HG02610 (cell line): Measurements from ENCODE around the gene PTPRD.

Source experiments
- ATAC-seq: cut with Tn5 transposase; IDR thresholded peaks from one replicate; pipeline ENCODE4 v1.9.1; 2021; ENCODE audit warnings: mild to moderate bottlenecking, moderate library complexity; ENCODE audit not compliant: unreplicated experiment

The PTPRD gene

GRCh38 chr9:8332331-8332650, 2280.5 kb downstream of the PTPRD start:
- no peak for ATAC-seq

- ATAC-seq = no peak
Observed at GRCh38 chr9:8331507-8332330, 2281.1 kb downstream of the PTPRD start.

GRCh38 chr9:8329561-8330283, 2283.1 kb downstream of the PTPRD start:
- ATAC-seq = no peak

- ATAC-seq = no peak
Observed at GRCh38 chr9:8315211-8315610, 2297.6 kb downstream of the PTPRD start.

- no peak for ATAC-seq
Observed at GRCh38 chr9:8309258-8309657, 2303.5 kb downstream of the PTPRD start.

- ATAC-seq = no peak
Observed at GRCh38 chr9:8304720-8305119, 2308.1 kb downstream of the PTPRD start.

GRCh38 chr9:8301296-8301695, 2311.5 kb downstream of the PTPRD start:
- no peak for ATAC-seq

- ATAC-seq = no peak
Observed at GRCh38 chr9:8297047-8297446, 2315.8 kb downstream of the PTPRD start.

GRCh38 chr9:8292657-8293056, 2320.1 kb downstream of the PTPRD start:
- no peak for ATAC-seq

- no peak for ATAC-seq
Observed at GRCh38 chr9:8289681-8290080, 2323.1 kb downstream of the PTPRD start.

GRCh38 chr9:8287970-8288369, 2324.8 kb downstream of the PTPRD start:
- ATAC-seq = no peak

GRCh38 chr9:8287501-8287900, 2325.3 kb downstream of the PTPRD start:
- ATAC-seq = no peak

- no peak for ATAC-seq
Observed at GRCh38 chr9:8284884-8285283, 2327.9 kb downstream of the PTPRD start.

- ATAC-seq = no peak
Observed at GRCh38 chr9:8282535-8282934, 2330.3 kb downstream of the PTPRD start.

GRCh38 chr9:8280811-8281210, 2332.0 kb downstream of the PTPRD start:
- ATAC-seq = no peak

GRCh38 chr9:8278048-8278447, 2334.8 kb downstream of the PTPRD start:
- no peak for ATAC-seq

- ATAC-seq = no peak
Observed at GRCh38 chr9:8270235-8270634, 2342.6 kb downstream of the PTPRD start.

- no peak for ATAC-seq
Observed at GRCh38 chr9:8268881-8269280, 2343.9 kb downstream of the PTPRD start.

- ATAC-seq = no peak
Observed at GRCh38 chr9:8268216-8268878, 2344.5 kb downstream of the PTPRD start.

GRCh38 chr9:8267636-8268035, 2345.2 kb downstream of the PTPRD start:
- ATAC-seq = no peak

GRCh38 chr9:8266861-8267260, 2345.9 kb downstream of the PTPRD start:
- no peak for ATAC-seq

GRCh38 chr9:8265281-8265680, 2347.5 kb downstream of the PTPRD start:
- ATAC-seq = no peak
